Measurements from ENCODE around the gene KAT5. TPM values are rescaled to one million over a fixed set of nuclear protein-coding genes. Genes with fewer than 3 reads are reported as not detected.
A peak's percentile ranks its signal among the peaks of the same experiment; 100 is the strongest.

Gene KAT5
- total and polyA plus RNA-seq, 7 donors, result 34.5 to 67.2 (median 42.9) TPM

DNA sequence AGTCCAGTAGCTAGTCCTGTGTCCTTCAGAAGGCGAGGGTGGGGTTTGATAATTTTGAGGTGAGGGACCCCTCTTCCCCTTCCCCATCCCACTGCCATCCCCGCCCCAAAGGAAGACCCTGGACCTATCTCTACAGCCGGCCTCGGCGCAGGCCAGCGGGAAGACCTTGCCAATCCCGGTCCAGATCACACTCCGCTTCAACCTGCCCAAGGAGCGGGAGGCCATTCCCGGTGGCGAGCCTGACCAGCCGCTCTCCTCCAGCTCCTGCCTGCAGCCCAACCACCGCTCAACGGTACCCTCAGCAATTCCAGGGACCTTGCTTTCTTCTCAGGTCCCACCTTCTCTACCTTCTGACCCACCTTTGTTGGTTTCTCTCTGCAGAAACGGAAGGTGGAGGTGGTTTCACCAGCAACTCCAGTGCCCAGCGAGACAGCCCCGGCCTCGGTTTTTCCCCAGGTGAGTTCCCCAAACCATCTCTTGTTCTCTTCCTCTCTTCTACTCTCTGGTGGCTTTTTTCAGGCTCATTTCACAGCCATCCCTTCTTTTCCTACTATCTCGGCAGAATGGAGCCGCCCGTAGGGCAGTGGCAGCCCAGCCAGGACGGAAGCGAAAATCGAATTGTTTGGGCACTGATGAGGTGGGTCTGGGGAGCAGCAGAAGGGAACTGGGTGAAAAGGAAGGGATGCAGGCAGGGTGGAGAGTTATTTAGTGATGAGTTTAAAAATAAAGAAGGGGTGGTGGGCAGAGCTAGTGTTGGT is 1.3 kb downstream of the KAT5 start:
- Histone ChIP-seq H3K36me3 (ENCODE audit: insufficient read depth in 1 of 2, low read depth in 1 of 2) (peaks cover 21 to 57% of the 10 kb centered on the region in 2 donors), H3K9me3 (no peaks in the 10 kb centered on the region), H3K27me3 (ENCODE audit: insufficient read depth in 3 of 3, low read length in 2 of 3) (no peaks in the 10 kb centered on the region), H3K27ac (peak overlapping the region; percentile 100), H3K4me3 (peak overlapping the region; percentile 90), H3K4me1 (peaks cover 13% of the 10 kb centered on the region)
- ATAC-seq (no peak), DNase-seq (no peak)
- WGBS, 3 donors, result 89 to 94% (median 91%) methylated on average over 21 to 24 of the region's 24 CpGs
- TF ChIP-seq, protein P1, sequence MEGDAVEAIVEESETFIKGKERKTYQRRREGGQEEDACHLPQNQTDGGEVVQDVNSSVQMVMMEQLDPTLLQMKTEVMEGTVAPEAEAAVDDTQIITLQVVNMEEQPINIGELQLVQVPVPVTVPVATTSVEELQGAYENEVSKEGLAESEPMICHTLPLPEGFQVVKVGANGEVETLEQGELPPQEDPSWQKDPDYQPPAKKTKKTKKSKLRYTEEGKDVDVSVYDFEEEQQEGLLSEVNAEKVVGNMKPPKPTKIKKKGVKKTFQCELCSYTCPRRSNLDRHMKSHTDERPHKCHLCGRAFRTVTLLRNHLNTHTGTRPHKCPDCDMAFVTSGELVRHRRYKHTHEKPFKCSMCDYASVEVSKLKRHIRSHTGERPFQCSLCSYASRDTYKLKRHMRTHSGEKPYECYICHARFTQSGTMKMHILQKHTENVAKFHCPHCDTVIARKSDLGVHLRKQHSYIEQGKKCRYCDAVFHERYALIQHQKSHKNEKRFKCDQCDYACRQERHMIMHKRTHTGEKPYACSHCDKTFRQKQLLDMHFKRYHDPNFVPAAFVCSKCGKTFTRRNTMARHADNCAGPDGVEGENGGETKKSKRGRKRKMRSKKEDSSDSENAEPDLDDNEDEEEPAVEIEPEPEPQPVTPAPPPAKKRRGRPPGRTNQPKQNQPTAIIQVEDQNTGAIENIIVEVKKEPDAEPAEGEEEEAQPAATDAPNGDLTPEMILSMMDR (IDR thresholded peaks at IDR 0.05), result no peak
- intact Hi-C loops (cut with DNase I), result loop anchor here in 1 of 2 donors (5.0 kb wide), 3 partner anchors 69 to 274 kb away; partner anchors contain the start of genes AP5B1 and PCNX3

DNA sequence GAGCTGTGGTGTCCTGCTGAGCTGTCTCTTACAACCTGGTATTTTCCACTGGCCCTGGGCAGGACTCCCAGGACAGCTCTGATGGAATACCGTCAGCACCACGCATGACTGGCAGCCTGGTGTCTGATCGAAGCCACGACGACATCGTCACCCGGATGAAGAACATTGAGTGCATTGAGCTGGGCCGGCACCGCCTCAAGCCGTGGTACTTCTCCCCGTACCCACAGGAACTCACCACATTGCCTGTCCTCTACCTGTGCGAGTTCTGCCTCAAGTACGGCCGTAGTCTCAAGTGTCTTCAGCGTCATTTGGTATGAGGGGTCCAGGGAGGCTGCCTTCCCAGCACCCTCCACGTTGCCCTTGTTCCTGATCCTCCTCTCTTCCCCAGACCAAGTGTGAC is 2.4 kb downstream of the KAT5 start:
- H3K36me3 ChIP-seq (ENCODE audit: insufficient read depth in 1 of 2, low read depth in 1 of 2), result peaks cover 21 to 68% of the 10 kb centered on the region in 2 donors
- no peaks in the 10 kb centered on the region for H3K27me3 ChIP-seq (ENCODE audit: insufficient read depth in 3 of 3, low read length in 2 of 3)
- intact Hi-C loops (cut with DNase I), result loop anchor here in 1 of 2 donors (5.0 kb wide), 3 partner anchors 68 to 273 kb away; partner anchors contain the start of genes AP5B1 and PCNX3
- H3K27ac ChIP-seq, result no peak overlapping the region
- TF ChIP-seq, protein P1 (IDR thresholded peaks at IDR 0.05), result no peak
- DNase-seq (no peak), ATAC-seq (no peak)
- H3K4me1 ChIP-seq, result peaks cover 22% of the 10 kb centered on the region
- no peaks in the 10 kb centered on the region for H3K9me3 ChIP-seq
- WGBS, 3 donors, result 71 to 81% (median 76%) methylated on average over 16 of the region's 16 CpGs
- no peak overlapping the region for H3K4me3 ChIP-seq

DNA sequence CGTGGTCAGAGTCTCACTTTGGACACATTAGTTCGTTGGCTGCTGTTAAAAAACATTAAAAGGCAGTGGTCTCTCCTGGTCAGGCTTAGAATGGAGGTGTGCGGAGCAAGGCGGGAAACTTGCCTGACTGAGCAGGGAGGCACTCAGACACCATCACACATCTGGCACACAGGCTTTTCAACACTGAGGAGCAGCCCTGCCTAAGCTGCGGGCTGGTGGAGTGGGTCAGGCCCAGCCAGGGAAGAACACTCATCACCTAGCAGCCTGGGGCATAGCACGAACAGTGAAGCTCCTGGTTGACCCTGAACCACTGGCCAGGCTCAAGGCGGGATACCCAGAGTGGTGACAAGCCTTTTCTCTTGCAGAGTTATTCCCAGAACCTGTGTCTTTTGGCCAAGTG is 4.2 kb downstream of the KAT5 start:
- ATAC-seq, result no peak
- WGBS, 3 donors, result 78 to 90% (median 88%) methylated on average over 7 of the region's 7 CpGs
- TF ChIP-seq, protein P1 (IDR thresholded peaks at IDR 0.05), result no peak
- intact Hi-C loops (cut with DNase I), result no loop called here
- Histone ChIP-seq H3K36me3 (ENCODE audit: insufficient read depth in 1 of 2, low read depth in 1 of 2) (peaks cover 21 to 71% of the 10 kb centered on the region in 2 donors), H3K27ac (no peak overlapping the region), H3K4me3 (no peak overlapping the region), H3K4me1 (peaks cover 25% of the 10 kb centered on the region), H3K27me3 (ENCODE audit: insufficient read depth in 3 of 3, low read length in 2 of 3) (no peaks in the 10 kb centered on the region), H3K9me3 (no peaks in the 10 kb centered on the region)
- DNase-seq, result no peak

DNA sequence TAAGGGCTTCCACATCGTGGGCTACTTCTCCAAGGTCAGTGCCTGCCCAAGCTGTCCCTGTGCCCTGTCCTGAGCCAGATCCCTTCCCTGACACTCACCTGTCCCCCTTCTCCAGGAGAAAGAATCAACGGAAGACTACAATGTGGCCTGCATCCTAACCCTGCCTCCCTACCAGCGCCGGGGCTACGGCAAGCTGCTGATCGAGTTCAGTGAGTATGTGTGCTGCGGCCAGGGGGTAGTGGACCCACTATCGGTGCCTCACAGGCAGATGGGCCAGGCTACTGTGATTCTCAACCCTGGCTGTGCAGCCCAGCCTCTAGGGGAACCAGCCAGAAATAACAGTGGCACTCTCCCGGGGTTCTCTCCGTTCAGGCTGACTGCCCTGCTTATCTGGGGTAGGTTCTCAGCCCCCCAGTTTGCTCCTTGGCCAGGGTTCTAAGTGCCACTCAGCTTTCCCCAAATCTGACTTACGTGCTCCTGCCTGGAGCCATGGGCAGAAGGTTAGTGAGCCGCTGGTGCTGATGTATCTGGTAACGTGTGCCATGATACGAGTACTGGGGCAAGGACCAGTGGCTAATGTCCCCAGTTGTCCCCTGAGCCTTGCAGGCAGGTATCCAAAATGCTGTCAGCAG is 4.8 kb downstream of the KAT5 start:
- TF ChIP-seq, protein P1 (IDR thresholded peaks at IDR 0.05), result no peak
- peaks cover 25% of the 10 kb centered on the region for H3K4me1 ChIP-seq
- ATAC-seq (no peak), DNase-seq (no peak)
- intact Hi-C loops (cut with DNase I), result no loop called here
- H3K36me3 ChIP-seq (ENCODE audit: insufficient read depth in 1 of 2, low read depth in 1 of 2), result peaks cover 21 to 71% of the 10 kb centered on the region in 2 donors
- H3K27me3 ChIP-seq (ENCODE audit: insufficient read depth in 3 of 3, low read length in 2 of 3), result no peaks in the 10 kb centered on the region
- 60 to 76% (median 63%) methylated on average over 14 of the region's 14 CpGs for WGBS, 3 donors
- H3K4me3 ChIP-seq, result no peak overlapping the region
- no peaks in the 10 kb centered on the region for H3K9me3 ChIP-seq
- H3K27ac ChIP-seq, result no peak overlapping the region
